Activated CD4-positive, alpha-beta T cell treated with anti-CD3 and anti-CD28 coated beads, Interleukin-2, amount 50 U/mL, for 16 hours (primary cell): ENCODE measurements around the gene SLC7A5.
"Not testable (repeated sequence)": the region's sequence is repeated elsewhere in the genome, so short reads cannot be mapped to it uniquely, and the experiment has no call there.

Source experiments
- DNase-seq: peaks from one replicate; pipeline ENCODE4 v3.0.0-alpha.2; 2020

The SLC7A5 gene

DNA sequence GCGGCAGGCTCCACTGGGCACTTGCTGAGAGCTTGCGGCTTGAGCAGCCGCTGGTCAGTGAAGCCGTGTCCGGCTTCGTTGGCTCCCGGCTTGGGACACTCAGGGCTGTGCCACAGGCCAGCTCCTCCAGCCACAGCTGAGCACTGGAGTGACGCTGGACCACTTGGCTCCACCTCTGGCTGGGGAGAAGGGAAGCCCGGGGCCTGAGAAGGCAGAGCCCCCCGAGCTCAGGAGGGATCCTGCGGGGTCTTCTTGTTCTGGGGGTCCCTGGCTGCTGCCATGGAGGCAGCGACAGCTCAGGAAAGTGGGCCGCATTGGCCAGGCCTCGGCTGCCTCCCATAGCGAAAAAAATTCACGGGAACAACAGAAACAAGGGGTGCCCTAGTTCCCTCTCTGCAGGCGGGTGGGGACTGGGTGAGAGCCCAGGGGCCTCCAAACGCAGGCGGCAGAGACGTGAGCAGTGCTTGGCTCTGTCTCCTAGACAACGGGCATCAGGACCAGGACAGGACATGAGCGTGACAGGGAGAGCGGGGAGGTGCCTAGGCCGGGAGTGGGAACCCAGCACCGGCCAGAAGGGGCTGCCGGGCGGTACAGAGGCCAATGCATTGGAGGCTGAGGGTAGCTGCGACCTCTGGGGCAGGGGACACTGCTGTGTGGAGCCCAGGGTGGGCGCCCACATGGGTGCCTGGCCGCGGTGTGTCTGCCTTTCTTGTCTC lies 37.7 kb downstream of the SLC7A5 start:
- DNase-seq: no peak

DNA sequence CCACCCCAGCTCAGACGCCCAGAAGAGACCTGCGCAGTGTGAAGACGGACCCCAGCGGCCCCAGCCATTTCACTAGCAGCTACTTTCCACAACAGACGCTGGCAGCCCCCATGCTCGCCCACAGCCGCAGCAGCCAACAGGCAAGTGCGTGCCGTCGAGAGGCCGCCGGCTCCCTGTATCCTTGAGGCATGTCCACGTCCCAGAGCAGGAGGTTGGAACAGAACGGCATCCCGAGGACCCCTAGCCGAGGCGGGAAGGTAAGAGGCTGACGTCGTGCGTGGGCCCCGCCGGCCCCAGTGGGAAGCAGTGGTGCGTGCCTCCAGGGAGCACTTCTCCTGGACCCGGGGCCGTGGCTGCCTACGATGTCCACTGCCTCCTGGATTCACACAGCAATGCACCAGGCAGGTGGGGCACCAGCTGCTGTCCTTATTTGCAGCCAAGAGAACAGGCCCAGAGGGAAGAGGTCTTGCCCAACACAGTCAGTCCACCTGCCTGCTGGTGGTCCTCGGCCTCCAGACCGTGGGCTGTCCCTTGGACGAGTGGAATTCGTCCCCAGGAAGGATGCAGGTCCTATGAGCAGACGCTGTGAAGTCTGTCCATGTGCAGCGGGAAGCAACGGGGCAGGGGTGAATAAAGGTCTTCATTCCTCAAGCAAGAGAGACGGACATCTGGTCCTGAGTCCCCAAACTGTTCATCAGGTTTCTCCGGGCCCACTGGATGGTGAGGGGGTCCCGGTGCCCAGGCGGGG lies 38.5 kb downstream of the SLC7A5 start:
- DNase-seq: no peak

DNA sequence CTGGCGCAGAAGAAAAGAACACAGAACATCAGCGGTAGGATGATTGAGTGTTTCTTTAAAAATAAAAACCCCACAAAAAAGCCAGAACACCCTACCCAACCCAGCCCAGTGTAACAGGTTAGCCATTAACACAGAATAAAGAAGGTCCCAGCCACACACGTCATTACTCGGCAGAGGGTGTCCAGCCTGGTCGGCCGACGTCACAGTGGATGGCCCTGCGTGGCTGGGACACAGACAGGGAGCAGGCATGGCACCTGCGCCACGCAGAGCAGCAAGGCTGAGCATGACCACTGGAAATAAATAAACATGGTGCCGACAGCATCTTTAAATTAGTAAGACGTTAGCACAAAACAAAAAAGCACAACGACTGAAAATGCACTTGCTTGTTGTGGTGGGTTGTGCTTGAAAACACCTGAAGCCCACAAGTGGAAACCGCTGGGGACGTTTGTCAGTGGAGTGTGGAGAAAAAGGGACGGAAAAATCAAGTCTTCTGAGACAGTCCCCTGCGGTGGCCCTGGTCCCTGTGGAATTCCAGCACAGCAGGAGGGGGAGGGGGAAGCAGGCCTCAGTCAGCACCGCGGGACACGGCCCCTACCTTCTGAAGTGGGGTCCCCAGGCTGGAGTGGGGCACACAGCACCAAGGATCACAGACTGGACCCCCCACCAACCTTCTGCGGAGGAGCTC lies 39.2 kb downstream of the SLC7A5 start:
- no peak for DNase-seq

DNA sequence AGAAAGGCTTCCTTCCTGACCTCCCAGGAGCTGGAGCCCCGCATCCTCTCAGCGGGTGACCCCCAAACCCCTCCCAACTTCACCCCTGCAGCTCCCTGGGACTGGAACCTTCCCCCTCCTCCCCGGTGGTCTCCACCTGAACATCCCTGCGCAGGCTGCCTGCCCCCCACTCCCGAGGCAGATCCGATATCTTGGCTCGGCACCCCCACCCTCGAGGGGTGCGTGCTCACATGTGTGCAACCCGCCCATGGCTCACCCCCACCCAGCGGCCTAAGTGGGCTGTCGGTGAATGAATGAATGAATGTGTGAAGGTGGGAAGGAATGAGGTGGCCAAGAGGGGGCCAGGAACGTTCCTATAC lies 39.7 kb downstream of the SLC7A5 start:
- DNase-seq: no peak

DNA sequence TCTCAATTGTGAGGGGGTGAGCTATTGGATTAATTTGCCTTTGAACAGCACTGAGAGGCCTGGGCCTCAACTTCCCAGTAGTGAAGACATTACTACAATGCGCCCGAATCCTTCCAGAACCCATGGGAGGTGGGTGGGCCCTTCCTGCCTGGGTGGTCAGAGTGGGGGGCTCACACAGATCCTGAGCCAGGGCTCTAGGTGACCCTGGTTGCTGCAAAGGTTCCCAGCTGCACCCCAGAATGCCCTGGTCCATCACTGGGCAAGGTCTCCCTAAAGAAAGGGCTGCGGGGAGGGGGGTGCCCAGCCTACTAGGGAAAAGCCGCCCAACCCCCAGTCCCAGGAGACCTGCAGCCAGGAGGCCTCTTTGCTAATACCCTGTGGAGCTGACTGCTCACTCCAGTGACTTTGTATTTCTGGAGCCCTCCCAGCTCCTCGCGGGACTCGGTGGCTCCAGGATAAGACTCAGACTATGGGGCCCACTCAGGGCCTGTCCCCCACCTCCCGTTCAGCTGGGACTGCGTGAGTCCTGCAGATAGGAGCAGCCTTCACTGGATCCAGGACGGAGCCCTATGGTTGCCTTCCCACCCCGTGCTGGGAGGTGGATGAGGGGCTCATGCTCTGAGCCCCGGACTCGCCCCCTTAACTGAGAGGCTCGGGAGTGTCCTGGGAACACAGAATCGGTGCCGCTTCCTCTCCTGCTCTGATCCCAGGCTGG lies 40.2 kb downstream of the SLC7A5 start:
- DNase-seq: no peak

DNA sequence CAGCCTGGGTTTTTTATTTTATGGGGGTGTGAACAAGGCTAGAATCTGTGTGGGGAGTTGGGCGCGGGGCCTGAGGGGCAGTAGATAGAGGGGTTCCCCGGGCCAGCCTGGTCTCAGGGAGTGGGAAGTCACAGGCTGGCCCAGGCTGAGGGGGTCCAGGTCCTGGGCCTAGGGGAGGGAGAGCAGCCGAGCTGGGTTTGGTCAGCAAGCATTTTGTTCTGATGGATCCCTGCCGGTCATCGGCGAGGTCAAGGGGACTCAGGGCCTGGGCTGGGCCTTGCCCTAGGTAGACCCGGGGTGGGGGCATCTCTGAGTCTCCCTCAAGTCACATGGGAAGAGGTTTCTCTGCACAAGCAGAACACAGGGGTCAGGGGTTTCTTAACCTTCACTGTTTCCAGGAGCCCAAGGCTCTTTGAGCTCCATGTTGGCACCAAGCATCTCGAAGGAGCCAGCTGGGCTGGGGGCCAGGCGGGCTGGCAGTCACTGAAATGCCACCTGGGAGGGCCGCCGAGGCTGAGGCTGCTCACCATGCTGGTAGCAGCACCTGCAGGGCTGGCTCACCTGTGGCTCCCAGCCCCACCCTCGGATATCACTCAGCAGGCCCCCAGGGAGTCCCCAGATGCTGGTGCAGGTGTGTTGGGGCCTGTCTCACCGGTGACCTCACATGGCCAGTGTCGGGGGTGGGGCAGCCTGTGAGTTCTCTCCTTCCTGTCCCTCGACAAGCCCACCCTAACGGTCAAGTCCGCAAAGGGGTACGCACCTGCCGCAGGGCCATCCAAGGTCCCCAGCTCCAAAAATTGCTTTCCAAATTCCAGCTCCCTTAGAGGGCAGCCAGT lies 41.0 kb downstream of the SLC7A5 start:
- DNase-seq: no peak

DNA sequence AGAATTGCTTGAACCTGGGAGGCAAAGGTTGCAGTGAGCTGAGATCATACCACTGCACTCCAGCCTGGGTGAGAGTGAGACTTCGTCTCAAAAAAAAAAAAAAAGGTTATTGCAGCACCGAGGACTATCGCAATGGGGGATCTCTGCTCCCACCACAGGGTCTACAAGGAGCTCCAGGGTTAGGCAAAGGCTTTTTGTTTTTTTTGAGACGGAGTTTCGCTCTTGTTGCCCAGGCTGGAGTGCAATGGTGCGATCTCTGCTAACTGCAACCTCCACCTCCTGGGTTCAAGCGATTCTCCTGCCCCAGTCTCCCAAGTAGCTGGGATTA lies 41.8 kb downstream of the SLC7A5 start:
- not testable (repeated sequence) for DNase-seq

DNA sequence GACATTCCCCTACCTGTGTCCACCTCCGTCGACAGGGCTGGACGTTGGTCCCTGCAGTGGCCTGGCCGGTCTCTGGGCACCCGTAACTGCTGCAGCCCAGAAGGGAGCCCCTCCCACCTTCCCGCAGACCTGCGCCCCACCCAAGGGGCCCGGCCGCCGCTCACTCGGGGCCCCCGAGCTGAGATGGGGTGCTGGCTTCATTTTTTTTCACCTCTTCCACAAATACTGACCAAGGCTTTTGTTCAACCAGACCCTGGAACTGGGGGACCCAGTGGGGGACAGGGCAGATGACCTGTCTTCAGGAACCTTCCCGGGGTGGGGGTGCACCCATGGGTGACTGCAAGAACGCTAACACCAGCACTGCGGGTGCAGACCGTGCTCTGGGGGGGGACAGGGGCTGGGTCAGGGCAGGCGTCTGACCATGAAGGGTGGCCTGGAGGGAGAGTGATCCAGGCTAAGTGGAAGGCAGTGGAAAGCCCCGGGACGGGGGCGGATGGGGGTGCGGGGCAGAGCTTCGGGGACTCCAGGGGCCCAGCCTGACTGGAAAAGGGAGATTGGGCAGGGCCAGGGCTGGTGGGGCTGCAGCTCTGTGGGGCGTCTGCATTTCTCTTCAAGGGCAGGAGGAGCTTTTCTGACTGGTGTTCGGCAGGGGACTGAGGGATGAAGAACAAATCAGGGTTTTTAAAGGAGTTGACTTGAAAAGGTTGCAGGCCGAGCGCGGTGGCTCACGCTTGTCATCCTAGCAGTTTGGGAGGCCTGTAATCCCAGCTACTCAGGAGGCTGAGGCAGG lies 42.3 kb downstream of the SLC7A5 start:
- no peak for DNase-seq

DNA sequence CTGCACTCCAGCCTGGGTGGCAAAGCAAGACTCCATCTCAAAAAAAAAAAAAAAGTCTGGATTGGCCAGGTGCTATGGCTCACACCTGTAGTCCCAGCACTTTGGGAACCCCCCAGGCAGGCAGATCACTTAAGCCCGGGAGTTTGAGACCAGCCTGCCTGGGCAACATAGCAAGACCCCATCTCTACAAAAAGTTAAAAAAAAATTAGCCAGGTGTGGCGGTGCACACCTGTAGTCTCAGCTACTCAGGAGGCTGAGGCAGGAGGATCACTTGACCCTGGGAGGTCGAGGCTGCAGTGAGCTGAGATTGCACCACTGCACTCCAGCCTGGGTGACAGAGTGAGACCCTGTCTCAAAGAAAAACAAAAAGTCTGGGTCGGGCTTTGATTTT lies 42.9 kb downstream of the SLC7A5 start:
- not testable (repeated sequence) for DNase-seq

DNA sequence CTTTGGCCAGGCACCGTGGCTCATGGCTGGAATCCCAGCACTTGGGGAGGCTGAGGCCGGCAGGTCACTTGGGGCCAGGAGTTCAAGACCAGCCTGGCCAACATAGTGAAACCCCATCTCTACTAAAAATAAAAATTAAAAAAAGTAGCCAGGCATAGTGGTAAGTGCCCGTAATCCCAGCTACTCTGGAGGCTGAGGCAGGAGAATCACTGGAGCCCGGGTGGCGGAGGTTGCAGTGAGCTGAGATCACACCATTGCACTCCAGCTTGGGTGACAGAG lies 43.5 kb downstream of the SLC7A5 start:
- not testable (repeated sequence) for DNase-seq

DNA sequence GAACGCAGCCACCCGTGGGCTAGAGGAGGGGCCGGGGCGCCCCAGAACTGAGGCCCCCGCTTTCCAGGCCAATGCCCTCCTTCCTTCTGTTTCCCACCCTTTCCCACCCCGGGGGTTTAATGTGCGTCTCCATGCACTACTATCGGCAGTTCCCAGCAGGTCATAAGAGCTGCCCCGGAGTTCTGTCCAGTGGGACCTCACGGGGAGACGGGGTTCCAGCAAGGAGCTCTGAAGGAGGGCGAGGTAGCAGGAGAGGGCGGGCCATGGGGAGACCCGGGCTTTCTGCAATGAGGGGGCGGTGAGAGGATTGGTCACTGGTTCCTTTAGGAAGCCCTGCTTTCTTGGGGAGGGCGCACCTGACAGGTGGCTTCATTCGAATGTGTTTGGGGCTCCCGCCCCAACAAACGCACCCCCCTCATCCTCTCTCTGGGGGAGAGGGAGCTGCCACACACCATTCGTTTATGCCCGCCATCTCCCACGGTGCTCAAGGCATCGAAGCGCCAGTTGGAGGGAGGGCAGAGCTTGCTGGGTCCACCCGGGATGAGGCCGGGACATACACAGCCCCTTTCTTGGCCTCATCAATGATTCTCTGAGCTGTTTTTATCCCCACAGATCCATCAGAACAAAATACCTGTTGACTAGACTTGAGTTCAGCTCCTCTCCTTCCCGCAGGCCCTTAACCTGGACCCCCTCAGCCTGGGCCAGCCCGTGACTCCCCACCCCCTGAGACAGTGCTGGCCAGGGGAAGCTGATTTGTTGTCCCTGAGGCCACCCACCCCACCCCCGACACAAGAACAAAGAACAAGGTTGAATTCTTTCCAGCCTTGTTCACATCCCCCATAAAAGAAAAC lies 44.1 kb downstream of the SLC7A5 start:
- no peak for DNase-seq

DNA sequence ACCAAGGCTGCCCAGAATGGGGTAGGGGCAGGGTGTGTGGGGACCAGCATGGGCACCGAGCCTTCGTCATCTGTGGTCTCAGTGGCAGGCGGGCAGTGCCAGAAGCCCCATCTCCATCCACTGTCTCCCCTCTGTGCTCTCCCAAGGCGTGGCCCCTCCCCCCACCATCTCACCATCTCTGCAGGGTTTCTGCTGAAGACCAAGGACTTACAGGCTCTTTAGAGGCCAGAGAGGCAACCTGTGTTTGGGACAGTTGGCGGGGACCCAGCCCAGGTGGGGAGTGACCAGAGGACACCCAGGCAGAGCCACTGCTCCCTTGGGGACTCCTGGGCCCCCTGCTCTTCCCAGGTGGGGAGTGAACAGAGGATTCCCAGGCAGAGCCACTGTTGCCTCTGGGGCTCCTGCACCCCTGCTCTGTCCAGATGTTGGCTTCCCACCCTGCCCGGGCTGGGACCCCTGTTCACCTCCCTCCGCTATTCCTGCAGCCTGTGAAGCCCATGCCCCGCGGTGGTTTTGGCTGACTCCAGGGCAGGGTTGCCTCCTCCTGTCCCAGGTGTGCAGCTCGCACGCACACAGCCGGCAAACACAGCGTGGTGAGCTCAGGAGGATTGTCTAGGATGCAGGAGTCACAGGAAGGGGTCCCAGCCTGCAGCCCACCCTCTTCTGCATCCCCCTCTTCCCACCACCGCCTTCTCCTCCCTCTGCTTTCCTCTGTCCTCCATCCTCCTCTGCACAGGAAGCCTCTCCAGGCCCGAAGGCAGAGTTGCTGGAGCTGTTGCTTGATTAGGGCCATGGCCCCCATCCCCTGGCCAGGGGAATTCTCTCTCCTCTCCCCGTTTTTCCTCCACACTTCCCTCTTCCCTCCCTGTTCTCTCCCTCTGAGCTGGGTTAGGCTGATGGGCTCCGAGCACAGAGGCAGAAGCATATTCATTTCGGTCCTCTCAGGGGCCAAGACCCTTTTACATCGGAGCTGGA lies 45.0 kb downstream of the SLC7A5 start:
- DNase-seq: no peak

DNA sequence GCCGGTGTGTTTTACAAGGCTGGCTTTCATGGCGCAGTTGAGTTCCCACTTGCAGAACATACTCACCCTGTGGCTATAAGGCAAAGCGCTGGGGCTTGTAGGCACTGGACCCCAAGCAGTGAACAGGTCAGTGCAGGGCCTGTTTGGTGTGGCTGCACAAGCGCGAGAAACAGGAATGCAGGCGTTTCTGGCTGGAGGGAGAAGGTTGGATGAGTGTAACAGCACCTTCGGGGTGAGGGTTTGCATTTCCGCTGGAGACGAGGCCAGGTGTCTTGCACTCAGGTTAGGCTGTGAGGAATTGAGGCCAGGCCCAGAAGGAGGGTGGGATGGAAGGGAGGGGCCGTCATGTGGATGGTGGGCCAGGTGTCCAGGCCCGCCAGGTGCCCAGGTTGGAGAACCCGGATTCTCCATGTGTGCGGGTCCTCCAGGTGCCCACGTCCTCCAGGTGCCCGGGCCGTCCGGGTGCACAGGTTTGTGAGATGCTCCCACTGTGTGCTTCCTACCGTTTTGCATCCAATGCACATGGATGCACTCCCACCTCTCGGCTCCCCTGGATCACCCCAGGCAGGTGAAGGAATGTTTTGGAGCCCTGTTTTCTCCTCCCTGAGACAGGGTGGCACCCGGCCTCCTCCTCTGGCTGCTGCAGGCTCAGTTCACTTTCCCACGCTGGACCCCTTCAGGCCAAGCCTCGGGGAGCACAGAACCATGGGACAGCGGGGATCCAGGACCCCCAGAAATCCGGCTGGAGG lies 46.0 kb downstream of the SLC7A5 start:
- DNase-seq: no peak

DNA sequence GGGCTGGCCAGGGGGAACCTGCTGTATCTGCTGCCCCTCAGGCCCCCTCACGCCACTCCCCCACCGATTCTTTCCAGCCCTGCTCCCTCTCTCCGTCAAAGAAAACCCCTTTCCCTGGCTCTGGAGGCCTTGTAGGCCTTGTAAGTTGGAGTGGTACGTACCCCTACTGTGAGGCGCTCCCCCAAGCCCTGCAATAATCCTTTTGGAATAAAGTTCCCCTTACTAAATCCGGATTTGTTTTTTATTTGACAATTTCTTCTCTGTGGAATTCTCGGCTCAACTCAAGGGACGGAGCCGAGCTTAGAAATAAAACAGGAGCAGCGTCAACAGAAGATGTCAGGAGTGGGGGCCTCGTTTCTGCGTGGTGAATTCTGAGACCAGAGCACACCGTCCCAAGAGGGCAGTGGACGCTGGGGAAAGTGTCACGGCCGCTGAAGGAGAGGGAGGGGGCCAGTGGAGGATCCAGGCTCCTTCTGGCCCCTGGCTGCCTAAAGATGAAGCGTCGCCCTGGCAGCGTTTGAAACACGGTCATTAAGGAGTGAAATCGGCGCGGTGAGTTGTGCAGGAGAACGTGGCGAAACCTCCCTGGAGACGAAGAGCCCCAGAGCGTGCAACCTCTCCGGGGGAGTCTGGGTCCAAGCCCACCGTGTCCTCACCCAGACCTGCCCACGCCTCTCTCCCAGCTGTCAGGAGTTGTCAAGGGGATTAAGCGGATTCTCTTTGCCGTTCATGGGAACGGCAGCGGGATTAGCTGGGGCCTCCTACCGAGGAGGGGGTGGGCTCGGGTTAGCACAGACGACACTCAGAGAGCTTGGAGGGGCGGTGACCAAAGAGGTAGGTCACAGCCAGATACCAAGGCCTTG lies 47.0 kb downstream of the SLC7A5 start:
- DNase-seq: no peak

DNA sequence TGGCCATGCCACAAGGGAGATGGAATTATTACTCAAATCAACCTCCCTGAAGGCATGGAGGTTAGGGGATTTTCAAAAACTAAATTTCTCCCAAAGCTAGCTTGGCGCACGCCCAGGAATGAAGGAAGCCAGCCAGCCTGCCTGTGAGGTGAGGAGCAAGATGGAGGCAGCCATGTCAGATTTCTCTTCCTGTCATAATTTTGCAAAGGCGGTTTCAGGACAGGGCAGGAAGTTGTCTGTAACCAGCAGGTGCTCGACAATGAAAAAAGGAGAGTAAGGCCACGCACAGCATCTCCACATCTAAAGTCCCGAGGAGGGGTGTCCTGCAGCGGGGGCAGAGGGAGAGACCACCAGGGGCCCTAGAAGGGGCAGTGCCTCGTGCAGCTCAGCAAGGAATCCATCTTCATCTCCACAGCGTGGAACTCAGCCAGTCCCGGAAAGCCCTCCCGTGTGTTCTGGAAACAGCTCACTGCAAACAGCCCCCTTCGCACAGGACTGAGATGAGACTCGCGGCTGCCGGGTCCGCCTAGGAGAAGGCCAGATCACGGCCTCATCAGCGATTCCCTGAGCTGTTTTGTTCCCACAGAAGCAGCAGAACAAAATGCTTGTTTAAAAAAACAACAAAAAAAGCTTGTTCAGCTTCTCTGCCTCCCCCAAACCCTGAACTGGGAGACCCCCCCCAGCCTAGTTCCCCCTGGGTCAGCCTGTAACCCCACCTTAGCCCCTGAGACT lies 47.8 kb downstream of the SLC7A5 start:
- DNase-seq: no peak

DNA sequence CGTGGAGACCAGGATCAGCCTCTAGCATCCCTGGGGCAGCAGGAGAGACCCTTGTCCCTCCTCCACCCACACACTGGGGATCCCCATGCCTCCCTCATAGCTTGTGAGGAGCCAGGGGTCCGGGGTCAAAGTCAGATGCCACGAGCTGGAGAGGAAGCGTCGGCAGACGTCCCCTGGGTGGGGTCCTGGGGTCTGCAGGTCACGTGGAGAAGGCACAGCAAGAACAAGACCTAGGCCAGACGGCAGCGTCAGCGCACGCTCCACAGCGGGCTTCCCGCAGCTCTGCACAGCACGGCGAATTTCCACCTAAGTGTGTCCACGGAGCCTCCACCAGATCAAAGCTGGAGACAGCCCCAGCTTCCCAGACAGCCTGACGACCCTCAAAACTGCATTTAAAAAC lies 49.3 kb downstream of the SLC7A5 start:
- DNase-seq: no peak

DNA sequence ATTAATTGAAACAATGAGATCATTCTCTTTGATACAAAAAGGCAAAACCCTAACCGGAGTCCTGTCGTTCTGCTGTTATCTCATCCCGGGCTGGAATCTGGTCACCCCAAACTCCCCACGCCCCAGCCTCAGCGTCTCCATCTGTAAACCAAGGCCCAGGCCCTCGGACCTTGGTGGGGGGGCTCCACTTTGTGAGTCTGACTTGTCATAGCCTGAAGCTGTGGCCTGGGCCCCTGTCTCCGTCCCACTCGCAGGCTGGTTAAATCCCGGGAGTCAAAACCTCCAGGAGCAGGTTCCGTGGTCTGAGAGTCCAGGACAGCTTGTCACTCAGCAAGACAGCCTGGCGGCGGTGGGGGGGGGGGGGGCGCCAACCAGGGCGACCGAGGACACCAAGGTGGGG lies 50.0 kb downstream of the SLC7A5 start:
- no peak for DNase-seq
